Kidney (tissue), 14 donors: Measurements from ENCODE around the gene NAA35. TPM values are rescaled to one million over a fixed set of nuclear protein-coding genes. Genes with fewer than 3 reads are reported as not detected.

ENCODE experiments used
- DNase-seq, 5 donors: peaks; one replicate each; pipeline ENCODE4 v3.0.0-alpha.2; 2013 to 2020
- FAIRE-seq: peaks from 2 replicates; lab custom pipeline; 2012; peaks lifted over from hg19 to GRCh38; lab: Jason Lieb, UNC
- H3K27ac ChIP-seq, 2 donors: one replicate each; pipeline ENCODE4 v1.7.0; 2013; ENCODE audit warnings: low read depth in 2 of 2, low read length in 2 of 2, inconsistent platforms in 1 of 2
- H3K27me3 ChIP-seq: one replicate; pipeline ENCODE4 v1.7.1; 2013; ENCODE audit warnings: low read length, inconsistent platforms; ENCODE audit not compliant: control insufficient read depth, insufficient read depth
- H3K36me3 ChIP-seq, 3 donors: one replicate each; pipeline versions ENCODE4 v1.7.0 to v1.7.1; 2013; ENCODE audit warnings: low read length in 3 of 3, control low read depth in 1 of 3, inconsistent platforms in 1 of 3; ENCODE audit not compliant: insufficient read depth in 3 of 3, control insufficient read depth in 2 of 3
- H3K4me1 ChIP-seq, 3 donors: one replicate each; pipeline versions ENCODE4 v1.7.0 to v1.7.1; 2013; ENCODE audit warnings: low read length in 3 of 3, inconsistent platforms in 1 of 3, low read depth in 1 of 3; ENCODE audit not compliant: control insufficient read depth in 2 of 3, insufficient read depth in 2 of 3
- H3K4me3 ChIP-seq, 3 donors: one replicate each; pipeline versions ENCODE4 v1.7.0 to v1.8.1; 2013; ENCODE audit warnings: low read length in 3 of 3, control low read depth in 1 of 3, inconsistent platforms in 1 of 3
- H3K9ac ChIP-seq, 3 donors: one replicate each; pipeline versions ENCODE4 v1.7.0 to v1.7.1; 2013; ENCODE audit warnings: low read length in 3 of 3, control low read depth in 1 of 3, inconsistent platforms in 1 of 3
- H3K9me3 ChIP-seq, 3 donors: one replicate each; pipeline versions ENCODE4 v1.7.0 to v1.7.1; 2013; ENCODE audit warnings: low read length in 3 of 3, control low read depth in 1 of 3, inconsistent platforms in 1 of 3; ENCODE audit not compliant: control insufficient read depth in 2 of 3, insufficient read depth in 1 of 3
- intact Hi-C: fragments of 100-400 bp; cut with DNase I; formaldehyde crosslinking; loops from one replicate; pipeline ENCODE4 v1.11.1; 2022
- polyA plus RNA-seq: library from polyadenylated mRNA; stranded (reverse); fragments of 350-450 nt; fragmentation: Illumina TruSeq; extraction: RNeasy Lipid Tissue Mini Kit (QIAGEN cat#74804); gene quantifications from one replicate; pipeline ENCODE4 v1.2.3, GENCODE V29; 2014; ENCODE audit warnings: low read depth, low replicate concordance; ENCODE audit not compliant: insufficient read depth
- total RNA-seq: library from RNA; stranded (reverse); fragmentation: NEBNext Ultra II Directional; extraction: Animal tissue kit (Norgen Biotek cat#: 25700); gene quantifications from one replicate; pipeline ENCODE4 v1.2.1, GENCODE V29; 2021
- TF ChIP-seq, protein P1 (sequence below): IDR thresholded peaks from 3 replicates; pipeline ENCODE4 v1.5.1; 2012; ENCODE audit warnings: mild to moderate bottlenecking, moderate library complexity, borderline replicate concordance; ENCODE audit not compliant: insufficient read depth; ENCODE audit errors: extremely low read depth
- donor health status: control.
- donor health status: control.
- donor health status: control.
- donor health status: control.
- donor health status: control.
- donor health status: DM: yes; HTN: yes; CAD: no.
- donor health status: Normal renal cell carcinoma (clear cell type).

NAA35 gene
- total and polyA plus RNA-seq, 2 donors from 2014 or later = 10.8 to 25.3 TPM

DNA sequence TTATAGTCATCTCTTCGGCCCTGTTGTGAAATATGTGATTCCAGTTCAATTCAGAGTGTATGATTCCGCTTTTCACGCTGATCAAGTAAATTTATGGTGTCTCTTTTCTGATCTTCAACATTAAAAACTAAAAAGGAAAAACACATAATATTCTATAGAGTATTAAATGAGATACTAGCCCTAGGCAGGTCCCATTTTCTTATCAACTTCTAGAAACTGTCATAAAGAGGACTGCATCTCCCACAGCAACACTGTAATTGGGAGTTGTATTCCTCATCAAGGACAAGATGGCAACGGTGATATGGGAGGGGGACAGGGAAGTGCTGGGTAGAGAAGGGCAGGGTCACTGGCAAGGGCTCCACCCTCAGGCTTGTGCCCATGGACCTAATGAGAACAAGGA lies 86.8 kb downstream of the NAA35 start:
- intact Hi-C loops = no loop called here
- no peaks in the 10 kb centered on the region for H3K9me3 ChIP-seq
- H3K36me3 ChIP-seq = peaks cover 3 to 28% (median 9%) of the 10 kb centered on the region in 3 donors
- H3K4me3 ChIP-seq = no peak overlapping the region
- no peak overlapping the region for H3K27ac ChIP-seq
- FAIRE-seq = no peak
- no peak for DNase-seq
- no peaks in the 10 kb centered on the region for H3K4me1 ChIP-seq
- TF ChIP-seq, protein P1, sequence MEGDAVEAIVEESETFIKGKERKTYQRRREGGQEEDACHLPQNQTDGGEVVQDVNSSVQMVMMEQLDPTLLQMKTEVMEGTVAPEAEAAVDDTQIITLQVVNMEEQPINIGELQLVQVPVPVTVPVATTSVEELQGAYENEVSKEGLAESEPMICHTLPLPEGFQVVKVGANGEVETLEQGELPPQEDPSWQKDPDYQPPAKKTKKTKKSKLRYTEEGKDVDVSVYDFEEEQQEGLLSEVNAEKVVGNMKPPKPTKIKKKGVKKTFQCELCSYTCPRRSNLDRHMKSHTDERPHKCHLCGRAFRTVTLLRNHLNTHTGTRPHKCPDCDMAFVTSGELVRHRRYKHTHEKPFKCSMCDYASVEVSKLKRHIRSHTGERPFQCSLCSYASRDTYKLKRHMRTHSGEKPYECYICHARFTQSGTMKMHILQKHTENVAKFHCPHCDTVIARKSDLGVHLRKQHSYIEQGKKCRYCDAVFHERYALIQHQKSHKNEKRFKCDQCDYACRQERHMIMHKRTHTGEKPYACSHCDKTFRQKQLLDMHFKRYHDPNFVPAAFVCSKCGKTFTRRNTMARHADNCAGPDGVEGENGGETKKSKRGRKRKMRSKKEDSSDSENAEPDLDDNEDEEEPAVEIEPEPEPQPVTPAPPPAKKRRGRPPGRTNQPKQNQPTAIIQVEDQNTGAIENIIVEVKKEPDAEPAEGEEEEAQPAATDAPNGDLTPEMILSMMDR = no peak
- H3K9ac ChIP-seq = no peak overlapping the region
- no peaks in the 10 kb centered on the region for H3K27me3 ChIP-seq

DNA sequence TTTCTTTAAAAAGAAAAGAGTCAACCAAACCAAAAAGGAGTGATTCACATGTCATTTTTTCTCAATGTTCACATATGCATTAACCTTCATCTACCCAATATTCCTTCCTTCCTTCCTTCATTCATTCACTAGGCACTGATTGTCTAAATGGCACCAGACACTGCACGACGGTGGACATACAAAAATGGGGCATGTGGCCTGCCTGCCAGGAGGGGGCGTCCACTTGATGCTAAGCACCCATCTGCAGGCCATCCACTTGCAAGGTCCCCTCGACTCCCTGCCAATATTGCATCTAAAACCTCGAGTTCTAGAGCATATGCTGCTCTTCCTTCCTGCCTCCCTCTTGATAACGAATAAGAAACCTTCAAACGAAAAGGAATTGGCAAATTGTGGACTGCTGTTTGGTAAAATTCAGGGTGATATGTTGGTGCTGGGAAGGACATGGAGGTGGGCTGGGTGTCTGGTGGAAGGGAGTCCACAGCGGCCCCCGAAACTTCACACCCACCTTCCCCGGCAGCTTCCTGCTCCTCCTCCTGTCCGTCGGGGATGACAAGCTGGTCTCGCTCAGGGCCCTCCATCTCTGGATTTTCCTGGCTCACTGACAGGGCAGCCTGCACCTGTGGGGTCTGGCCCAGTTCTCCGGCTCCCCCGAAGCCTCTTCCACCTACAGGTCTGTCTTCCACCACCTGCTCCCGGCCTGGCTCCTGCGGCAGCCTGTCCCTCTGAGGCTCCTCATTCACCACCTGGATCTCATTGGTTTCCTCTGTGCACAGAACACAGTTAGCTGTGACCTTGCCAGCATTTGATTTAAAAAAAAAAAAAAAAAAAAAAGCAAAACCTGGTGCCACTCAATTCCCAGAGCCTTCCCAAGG lies 94.2 kb downstream of the NAA35 start:
- Histone ChIP-seq H3K4me3 (no peak overlapping the region), H3K27me3 (no peaks in the 10 kb centered on the region), H3K27ac (no peak overlapping the region), H3K9me3 (no peaks in the 10 kb centered on the region), H3K4me1 (no peaks in the 10 kb centered on the region), H3K9ac (no peak overlapping the region), H3K36me3 (peaks cover 0 to 14% (median 12%) of the 10 kb centered on the region in 3 donors)
- intact Hi-C loops = no loop called here
- TF ChIP-seq, protein P1 = no peak
- no peak for FAIRE-seq
- DNase-seq = peak in 2 of 5 donors; percentile 21 to 59

DNA sequence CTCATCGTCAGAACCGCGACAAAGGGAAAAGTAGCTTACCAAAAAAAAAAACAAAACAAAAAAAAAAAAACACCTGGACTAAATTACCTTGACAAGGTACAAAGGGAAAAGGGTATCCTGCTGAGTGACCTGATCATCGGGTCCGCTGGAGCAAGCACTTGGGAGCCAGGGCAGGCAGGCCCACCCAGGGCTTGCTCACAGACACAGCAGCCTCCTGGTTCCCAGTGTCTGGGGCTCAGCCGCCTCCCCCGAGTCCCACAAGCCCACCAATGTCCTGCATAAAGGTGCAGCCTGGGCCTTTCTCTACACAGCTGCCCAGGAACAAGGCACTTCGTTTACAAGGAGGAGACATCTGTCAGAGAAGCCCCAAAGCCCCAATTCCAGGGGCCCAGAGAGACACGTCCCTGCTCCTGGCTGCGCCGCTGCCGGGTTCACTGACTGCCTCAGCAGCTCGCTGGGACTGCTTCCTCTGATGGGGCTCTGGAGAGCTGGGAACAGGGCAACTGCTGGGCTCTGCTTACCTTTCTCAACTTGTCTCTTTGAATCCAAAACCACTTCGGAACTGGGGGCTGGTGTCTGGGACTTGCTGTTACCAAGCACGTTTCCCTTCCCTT lies 95.0 kb downstream of the NAA35 start:
- H3K36me3 ChIP-seq = peaks cover 0 to 14% (median 12%) of the 10 kb centered on the region in 3 donors
- peaks cover 0 to 4% (median 2%) of the 10 kb centered on the region in 3 donors for H3K4me1 ChIP-seq
- intact Hi-C loops = no loop called here
- TF ChIP-seq, protein P1 = no peak
- no peak overlapping the region for H3K9ac ChIP-seq
- H3K9me3 ChIP-seq = no peaks in the 10 kb centered on the region
- DNase-seq = no peak
- H3K27ac ChIP-seq = no peak overlapping the region
- no peak for FAIRE-seq
- H3K4me3 ChIP-seq = no peak overlapping the region
- no peaks in the 10 kb centered on the region for H3K27me3 ChIP-seq
